ENCODE data around the gene GAS7.

GAS7 gene

DNA sequence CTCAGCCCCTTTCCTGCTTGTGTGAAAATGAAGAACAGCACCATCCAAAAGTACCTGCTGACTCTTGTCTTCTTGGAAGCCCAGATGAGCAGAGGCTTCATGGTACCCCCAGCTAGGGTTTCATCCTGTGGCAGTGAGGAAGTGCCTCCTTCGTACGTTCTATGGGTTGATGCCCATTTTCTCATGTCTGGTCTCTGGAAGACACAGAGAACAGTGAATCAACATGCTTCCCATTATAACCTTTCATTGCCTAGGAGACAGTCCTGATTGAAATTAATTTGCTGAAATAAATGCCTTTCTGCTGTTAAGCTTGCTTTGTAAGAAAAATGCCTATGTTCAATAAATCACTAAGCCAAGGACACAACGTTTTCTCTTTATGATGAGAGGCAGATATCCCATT lies 329.9 kb downstream of the GAS7 start:
- DNase-seq (ENCODE audit: extremely low read depth in 1 of 2, low read depth in 1 of 2), result no peak

GRCh38 chr17:9865586-9865985 lies 332.8 kb downstream of the GAS7 start:
- DNase-seq (ENCODE audit: extremely low read depth in 1 of 2, low read depth in 1 of 2), result no peak

GRCh38 chr17:9862949-9863348 lies 335.5 kb downstream of the GAS7 start:
- DNase-seq (ENCODE audit: extremely low read depth in 1 of 2, low read depth in 1 of 2), result no peak

- DNase-seq (ENCODE audit: extremely low read depth in 1 of 2, low read depth in 1 of 2), result no peak
Measured at GRCh38 chr17:9862220-9862619, 336.2 kb downstream of the GAS7 start.

GRCh38 chr17:9860851-9861250 lies 337.6 kb downstream of the GAS7 start:
- DNase-seq (ENCODE audit: extremely low read depth in 1 of 2, low read depth in 1 of 2), result no peak
